OCI-LY1 (cell line): Measurements from ENCODE around the gene ELOA2.
"Not testable (repeated sequence)": the region's sequence is repeated elsewhere in the genome, so short reads cannot be mapped to it uniquely, and the experiment has no call there.

Source experiments
- H2AFZ ChIP-seq: fragments of 200-600 bp; sonication (generic), shearing (Covaris generic); 2 replicates; pipeline ENCODE4 v1.6.0; 2014; ENCODE audit warnings: antibody characterized with exemption, mild to moderate bottlenecking, low read length
- H3F3A ChIP-seq: fragments of 200-600 bp; sonication (generic), shearing (Covaris generic); 2 replicates; pipeline ENCODE4 v1.6.0; 2014; ENCODE audit warnings: mild to moderate bottlenecking, antibody characterized with exemption, low read length, moderate library complexity; ENCODE audit not compliant: insufficient read depth
- H3K27ac ChIP-seq: fragments of 200-600 bp; sonication (generic); 2 replicates; pipeline ENCODE4 v1.5.1; 2014; ENCODE audit warnings: low read length, mixed run types, mild to moderate bottlenecking, low read depth; ENCODE audit not compliant: poor library complexity, severe bottlenecking
- H3K27me3 ChIP-seq: fragments of 200-600 bp; sonication (generic); 2 replicates; pipeline ENCODE4 v1.6.0; 2014; ENCODE audit warnings: antibody characterized with exemption, mild to moderate bottlenecking, low read length, moderate library complexity; ENCODE audit not compliant: insufficient read depth
- H3K36me3 ChIP-seq: fragments of 200-600 bp; sonication (generic); 2 replicates; pipeline ENCODE4 v1.6.1; 2014; ENCODE audit warnings: mild to moderate bottlenecking, antibody characterized with exemption, low read length, moderate library complexity, mixed read lengths; ENCODE audit not compliant: insufficient read depth
- H3K4me1 ChIP-seq: fragments of 200-600 bp; sonication (generic); 2 replicates; pipeline ENCODE4 v1.5.1; 2014; ENCODE audit warnings: mild to moderate bottlenecking, low read length, moderate library complexity; ENCODE audit not compliant: insufficient read depth, severe bottlenecking
- H3K4me2 ChIP-seq: fragments of 200-600 bp; sonication (generic), shearing (Covaris generic); 2 replicates; pipeline ENCODE4 v1.6.1; 2014; ENCODE audit warnings: low read length
- H3K4me3 ChIP-seq: fragments of 200-600 bp; sonication (generic); 2 replicates; pipeline ENCODE4 v1.5.1; 2014; ENCODE audit warnings: low read length, low read depth, mild to moderate bottlenecking, mixed read lengths; ENCODE audit not compliant: poor library complexity, severe bottlenecking
- H3K79me2 ChIP-seq: fragments of 200-600 bp; shearing (Covaris generic); 2 replicates; pipeline ENCODE4 v1.6.1; 2016; ENCODE audit warnings: mixed run types, low read length, mixed read lengths; ENCODE audit not compliant: insufficient read depth
- H3K9ac ChIP-seq: fragments of 200-600 bp; sonication (generic), shearing (Covaris generic); 2 replicates; pipeline ENCODE4 v1.6.1; 2014; ENCODE audit warnings: mild to moderate bottlenecking, low read length, mixed read lengths
- H3K9me2 ChIP-seq: fragments of 200-600 bp; sonication (generic), shearing (Covaris generic); 2 replicates; pipeline ENCODE4 v1.6.1; 2014; ENCODE audit warnings: low read depth, mild to moderate bottlenecking, low read length, mixed read lengths
- H3K9me3 ChIP-seq: fragments of 200-600 bp; shearing (Covaris generic); 2 replicates; pipeline ENCODE4 v1.6.1; 2014; ENCODE audit warnings: low read length, mixed read lengths
- H4K20me1 ChIP-seq: fragments of 200-600 bp; sonication (generic), shearing (Covaris generic); 2 replicates; pipeline ENCODE4 v1.6.0; 2016; ENCODE audit warnings: mild to moderate bottlenecking, low read length; ENCODE audit not compliant: insufficient read depth

The ELOA2 gene

DNA sequence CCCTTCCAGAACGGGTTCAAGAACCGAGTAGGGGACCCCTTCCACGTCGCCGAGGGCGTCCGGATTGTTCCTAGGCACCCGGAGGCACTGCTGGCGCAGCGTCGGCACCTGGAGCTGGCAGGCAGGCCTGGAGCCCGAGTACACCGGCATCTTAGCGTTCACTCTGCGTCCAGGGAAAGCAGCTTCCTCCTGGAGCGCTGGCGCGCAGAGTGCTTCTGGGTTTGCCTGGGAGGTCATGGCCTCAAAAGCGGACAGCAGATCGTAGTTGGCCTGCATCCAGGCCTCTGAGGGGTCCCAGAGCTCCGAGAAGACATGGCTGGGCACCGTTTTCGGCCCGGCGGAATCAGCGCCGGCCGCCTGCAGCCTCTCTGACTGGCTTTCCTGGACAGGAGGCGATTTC is 12.6 kb downstream of the ELOA2 start:
- not testable (repeated sequence) for H3K27me3 ChIP-seq, H3K9ac ChIP-seq, H3K9me3 ChIP-seq, H3K9me2 ChIP-seq, H4K20me1 ChIP-seq, H3K27ac ChIP-seq, H3K4me1 ChIP-seq, H3K4me3 ChIP-seq, H2AFZ ChIP-seq, H3K36me3 ChIP-seq, H3K4me2 ChIP-seq, H3K79me2 ChIP-seq, H3F3A ChIP-seq

DNA sequence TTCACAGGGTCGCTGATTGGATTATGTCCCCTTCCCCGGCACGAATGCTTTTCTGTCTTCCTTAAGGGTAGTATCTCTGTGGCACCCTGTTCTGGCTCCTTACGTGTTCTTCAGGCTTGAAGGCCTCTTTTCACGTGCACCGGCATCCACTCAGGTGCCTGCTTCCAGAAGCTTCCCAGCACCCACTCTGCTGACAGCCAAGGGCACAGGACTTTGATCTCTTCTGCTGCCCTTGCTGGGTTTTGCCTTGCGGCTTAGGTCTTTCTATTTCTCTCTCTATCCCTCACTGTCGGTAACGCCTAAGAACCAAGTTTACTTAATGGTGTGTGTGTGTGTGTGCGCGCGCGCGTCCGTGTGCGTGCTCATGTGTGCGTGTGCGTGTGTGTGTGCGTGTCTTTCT is 14.7 kb downstream of the ELOA2 start:
- H3K27me3 ChIP-seq, H3K27ac ChIP-seq, H3K9ac ChIP-seq, H3K9me3 ChIP-seq, H2AFZ ChIP-seq, H3K4me3 ChIP-seq, H4K20me1 ChIP-seq, H3K4me1 ChIP-seq, H3F3A ChIP-seq, H3K79me2 ChIP-seq, H3K36me3 ChIP-seq, H3K9me2 ChIP-seq, H3K4me2 ChIP-seq: not testable (repeated sequence)

DNA sequence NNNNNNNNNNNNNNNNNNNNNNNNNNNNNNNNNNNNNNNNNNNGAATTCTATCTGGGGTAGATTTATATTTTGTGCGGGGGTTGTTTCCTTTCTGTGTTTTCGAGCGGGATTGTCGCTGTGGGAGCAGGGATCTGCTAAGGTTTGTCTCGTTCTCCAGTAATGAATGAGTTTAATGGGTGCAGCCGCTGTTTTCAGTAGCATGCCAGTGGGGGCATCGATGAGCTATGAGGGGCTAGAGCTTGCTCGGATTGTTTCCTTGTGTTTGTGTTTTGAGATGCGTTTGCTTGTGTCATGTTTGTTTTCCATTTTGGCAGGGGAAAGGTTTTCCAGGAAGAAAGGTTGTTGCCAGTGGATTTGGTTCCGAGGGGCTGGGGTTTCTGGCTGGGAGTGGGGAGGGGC is 15.6 kb downstream of the ELOA2 start:
- H3K9me2 ChIP-seq, H3K9ac ChIP-seq, H3K4me3 ChIP-seq, H3K9me3 ChIP-seq, H2AFZ ChIP-seq, H3K36me3 ChIP-seq, H4K20me1 ChIP-seq, H3K79me2 ChIP-seq, H3K27ac ChIP-seq, H3K27me3 ChIP-seq, H3F3A ChIP-seq, H3K4me2 ChIP-seq, H3K4me1 ChIP-seq: not testable (repeated sequence)
